Measurements from ENCODE around the gene ADGRV1.

The ADGRV1 gene

GRCh38 chr5:91178461-91178860 lies 619.9 kb downstream of the ADGRV1 start:
- DNase-seq, result no peak

DNA sequence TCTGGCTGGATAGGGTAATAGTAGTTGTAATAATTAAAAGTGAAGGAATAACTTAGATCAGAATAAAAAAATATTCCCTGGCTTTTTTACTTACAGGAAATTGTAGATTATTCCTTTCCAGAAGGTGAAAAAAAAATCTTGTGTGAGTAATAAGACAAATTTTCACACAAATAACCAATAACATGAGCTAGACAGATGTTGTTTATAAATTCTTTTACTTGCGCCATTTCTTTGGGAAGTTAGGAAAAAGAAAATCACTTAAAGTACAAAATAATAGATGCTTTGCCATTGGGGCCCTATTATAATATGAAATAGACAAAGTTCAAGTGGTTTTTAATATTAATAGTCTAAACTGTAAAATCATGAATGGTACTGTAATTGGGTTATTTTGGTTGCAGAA lies 620.4 kb downstream of the ADGRV1 start:
- no peak for DNase-seq

- no peak for DNase-seq
Observed at GRCh38 chr5:91180506-91180905, 621.9 kb downstream of the ADGRV1 start.

GRCh38 chr5:91182763-91183162 lies 624.2 kb downstream of the ADGRV1 start:
- no peak for DNase-seq

DNA sequence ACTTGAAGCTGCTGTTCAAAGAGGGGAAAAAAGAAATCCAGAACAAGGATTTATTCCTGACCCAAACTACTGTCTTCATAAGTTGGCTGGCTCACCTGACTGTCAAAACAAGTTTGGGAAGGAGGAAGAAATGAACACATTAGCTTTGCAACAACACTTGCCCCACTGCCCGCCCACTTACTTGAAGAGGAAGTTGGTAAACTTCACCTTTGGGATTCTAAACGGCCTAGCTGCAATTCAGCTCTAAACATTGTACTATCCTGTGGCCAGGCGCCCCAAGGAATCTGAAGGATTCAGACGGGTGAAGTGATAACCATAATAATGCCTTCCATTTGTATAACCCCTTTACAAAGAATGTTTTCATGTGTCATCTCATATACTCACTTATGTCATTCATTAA lies 625.1 kb downstream of the ADGRV1 start:
- DNase-seq, result no peak

GRCh38 chr5:91186101-91186500 lies 627.5 kb downstream of the ADGRV1 start:
- DNase-seq, result no peak

DNA sequence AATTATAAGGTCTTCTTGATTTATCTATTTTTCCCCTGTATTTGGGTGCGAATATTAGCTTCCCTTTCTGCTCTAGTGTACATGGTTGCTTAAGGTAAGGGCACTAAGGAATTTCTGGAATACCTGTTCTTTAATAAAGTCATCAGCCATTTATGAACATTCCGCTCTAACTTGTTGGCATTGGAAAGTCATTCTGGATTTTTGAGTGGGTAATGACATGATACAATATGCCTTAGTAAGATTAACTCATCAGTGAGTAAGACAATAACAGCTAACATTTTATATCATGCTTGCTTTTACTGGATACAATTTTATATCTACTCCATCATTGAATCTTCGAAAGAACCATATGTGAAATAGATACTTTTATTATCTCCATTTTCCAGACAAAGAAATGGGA lies 628.4 kb downstream of the ADGRV1 start:
- no peak for DNase-seq

DNA sequence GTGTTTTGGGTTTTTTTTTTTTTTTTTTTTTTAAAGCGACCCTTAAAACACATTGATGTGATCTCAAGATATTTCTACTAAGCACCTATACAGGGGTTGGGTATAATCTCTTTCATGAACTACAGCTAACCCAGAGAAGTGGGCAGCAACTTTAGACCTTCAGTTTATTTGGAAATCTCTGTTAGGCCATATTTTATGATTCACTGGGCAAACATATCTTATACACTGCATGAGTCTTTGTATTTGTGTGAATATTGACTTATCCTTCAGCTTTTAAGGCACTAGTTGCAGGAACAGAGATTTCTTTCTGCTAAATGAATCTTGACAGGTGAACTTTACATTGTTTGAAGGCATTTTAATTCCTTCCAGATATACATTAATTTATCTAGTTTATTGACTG lies 630.2 kb downstream of the ADGRV1 start:
- DNase-seq, result no peak

- no peak for DNase-seq
Observed at GRCh38 chr5:91189480-91190313, 631.1 kb downstream of the ADGRV1 start.

DNA sequence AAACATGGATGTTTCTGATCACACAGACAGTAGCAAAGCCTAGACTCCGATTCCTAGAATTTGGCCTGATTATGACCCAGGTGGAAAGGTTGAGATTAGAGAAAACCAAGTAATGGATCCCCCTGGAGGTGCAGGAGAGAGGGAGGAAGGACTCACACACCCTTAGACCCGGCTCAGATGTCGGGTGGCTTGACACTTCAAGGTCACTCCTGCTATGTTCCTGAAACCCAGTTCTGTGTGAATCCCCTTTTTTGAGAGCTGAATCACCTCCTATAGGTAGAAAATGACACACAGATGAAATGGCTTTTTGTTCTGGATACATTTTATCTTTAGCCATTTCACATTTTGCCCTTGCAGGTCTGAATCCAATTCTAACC lies 631.7 kb downstream of the ADGRV1 start:
- no peak for DNase-seq

DNA sequence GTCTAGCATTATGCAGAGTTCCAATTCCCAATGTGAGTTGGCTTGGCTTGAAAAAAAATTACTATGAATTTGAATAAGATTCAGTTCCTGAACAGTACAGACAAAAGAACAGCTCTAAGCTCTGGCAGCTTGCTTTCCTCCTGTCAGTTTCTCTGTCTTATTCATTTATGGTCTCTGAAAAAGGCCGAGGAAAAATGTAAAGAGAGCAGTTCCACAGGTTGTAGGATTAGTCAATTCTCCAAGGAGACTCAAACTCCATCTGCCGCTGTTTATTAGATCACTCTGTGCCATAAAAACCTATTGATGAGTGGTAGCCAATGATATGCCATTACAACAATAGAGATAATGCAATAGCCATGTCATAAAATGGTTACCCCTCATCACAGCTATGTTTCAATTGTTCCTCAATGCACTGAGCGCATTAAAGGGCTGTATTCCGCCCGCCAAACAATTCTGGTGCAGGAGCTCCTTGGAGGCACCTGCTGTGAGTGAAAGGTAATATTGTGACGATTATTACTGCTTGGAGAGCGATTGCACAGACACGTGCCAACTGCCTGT lies 636.3 kb downstream of the ADGRV1 start:
- no peak for DNase-seq

DNA sequence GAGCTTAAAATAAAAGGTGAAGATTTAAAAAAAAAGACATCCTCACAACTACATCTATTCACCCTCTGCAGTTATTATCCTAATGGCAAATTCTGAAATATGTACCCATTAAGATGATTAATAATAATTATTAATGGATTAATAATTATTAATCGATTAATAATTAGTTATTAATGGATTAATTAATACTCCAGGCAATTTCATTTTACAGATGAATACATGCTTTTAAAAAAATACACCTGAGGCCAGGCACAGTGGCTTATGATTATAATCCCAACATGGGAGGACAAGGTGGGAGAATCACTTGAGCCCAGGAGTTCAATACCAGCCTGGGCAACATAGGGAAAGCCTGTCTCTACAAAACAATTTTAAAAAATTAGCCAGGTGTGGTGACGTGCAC lies 642.1 kb downstream of the ADGRV1 start:
- DNase-seq, result no peak

DNA sequence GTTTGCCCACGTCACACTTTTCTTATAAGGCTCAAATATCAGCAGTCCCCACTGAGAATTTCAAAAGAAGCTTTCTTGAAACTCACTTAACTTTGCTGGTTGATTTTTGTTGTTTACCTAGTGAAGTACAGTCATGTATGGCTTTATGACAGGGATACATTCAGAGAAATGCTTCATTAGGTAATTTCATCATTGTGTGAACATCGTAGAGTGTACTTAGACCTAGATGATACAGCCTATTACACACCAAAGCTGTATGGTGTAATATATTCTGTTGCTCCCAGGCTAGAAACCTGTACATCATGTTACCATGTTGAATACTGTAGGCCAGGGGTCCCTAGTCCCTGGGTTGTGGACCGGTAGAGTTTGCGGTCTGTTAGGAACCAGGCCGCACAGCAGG lies 647.5 kb downstream of the ADGRV1 start:
- DNase-seq, result no peak

DNA sequence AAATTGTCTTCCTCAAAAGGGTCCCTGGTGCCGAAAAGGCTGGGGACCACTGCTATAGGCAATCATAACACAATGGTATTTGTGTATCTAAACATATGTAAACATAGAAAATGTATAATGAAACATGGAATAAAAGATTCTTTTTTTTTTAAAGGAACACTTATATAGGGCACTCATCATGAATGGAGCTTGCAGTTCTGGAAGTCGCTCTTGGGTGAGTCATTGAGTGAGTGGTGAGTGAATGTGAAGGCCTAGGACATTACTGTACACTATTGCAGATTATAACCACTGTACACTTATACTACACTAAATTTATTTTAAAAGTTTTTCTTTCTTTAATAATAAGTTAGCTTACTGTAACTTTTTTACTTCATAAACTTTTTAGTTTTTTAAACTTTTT lies 648.1 kb downstream of the ADGRV1 start:
- no peak for DNase-seq

DNA sequence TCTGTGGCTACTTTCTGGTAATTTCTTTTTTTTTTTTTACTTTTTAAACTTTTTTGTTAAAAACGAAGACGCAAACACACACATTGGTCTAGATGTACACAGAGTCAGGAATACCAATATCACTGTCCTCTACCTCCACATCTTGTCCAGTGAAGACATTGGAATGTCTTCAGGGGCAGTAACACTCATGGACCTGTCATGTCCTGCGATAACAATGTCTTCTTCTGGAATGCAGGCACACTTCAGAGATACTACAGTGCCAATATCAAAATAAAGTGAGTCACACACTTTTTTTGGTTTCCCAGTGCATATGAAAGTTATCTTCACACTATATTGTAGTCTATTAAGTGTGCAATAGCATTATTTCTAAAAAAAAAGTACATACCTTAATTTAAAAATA lies 648.7 kb downstream of the ADGRV1 start:
- DNase-seq, result no peak

- no peak for DNase-seq
Observed at GRCh38 chr5:91211997-91212713, 653.6 kb downstream of the ADGRV1 start.

GRCh38 chr5:91212714-91213092 lies 654.1 kb downstream of the ADGRV1 start:
- no peak for DNase-seq

Data from activated effector memory CD4-positive, alpha-beta T cell treated with anti-CD3 and anti-CD28 coated beads, Interleukin-2, amount 50 U/mL, for 16 hours (primary cell).